ENCODE data around the gene RBM4B.

GRCh38 chr11:66708701-66709100 is 31.0 kb upstream of the RBM4B start:
- TF ChIP-seq ARNTL (CRISPR knock-in tag; IDR thresholded peaks at IDR 0.05; ENCODE audit: borderline replicate concordance, low read depth) (no peak), PATZ1 (CRISPR knock-in tag; IDR thresholded peaks at IDR 0.05; ENCODE audit: borderline replicate concordance) (no peak), ZFP3 (CRISPR knock-in tag; IDR thresholded peaks at IDR 0.05) (no peak), ZNF70 (CRISPR knock-in tag; IDR thresholded peaks at IDR 0.05) (no peak), BACH2 (CRISPR knock-in tag; IDR thresholded peaks at IDR 0.05; ENCODE audit: borderline replicate concordance) (no peak), CSDC2 (CRISPR knock-in tag; IDR thresholded peaks at IDR 0.05) (no peak), ESRRG (CRISPR knock-in tag; IDR thresholded peaks at IDR 0.05) (no peak)
- TF ChIP-seq, protein P1, sequence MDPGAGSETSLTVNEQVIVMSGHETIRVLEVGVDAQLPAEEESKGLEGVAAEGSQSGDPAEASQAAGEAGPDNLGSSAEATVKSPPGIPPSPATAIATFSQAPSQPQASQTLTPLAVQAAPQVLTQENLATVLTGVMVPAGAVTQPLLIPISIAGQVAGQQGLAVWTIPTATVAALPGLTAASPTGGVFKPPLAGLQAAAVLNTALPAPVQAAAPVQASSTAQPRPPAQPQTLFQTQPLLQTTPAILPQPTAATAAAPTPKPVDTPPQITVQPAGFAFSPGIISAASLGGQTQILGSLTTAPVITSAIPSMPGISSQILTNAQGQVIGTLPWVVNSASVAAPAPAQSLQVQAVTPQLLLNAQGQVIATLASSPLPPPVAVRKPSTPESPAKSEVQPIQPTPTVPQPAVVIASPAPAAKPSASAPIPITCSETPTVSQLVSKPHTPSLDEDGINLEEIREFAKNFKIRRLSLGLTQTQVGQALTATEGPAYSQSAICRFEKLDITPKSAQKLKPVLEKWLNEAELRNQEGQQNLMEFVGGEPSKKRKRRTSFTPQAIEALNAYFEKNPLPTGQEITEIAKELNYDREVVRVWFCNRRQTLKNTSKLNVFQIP (CRISPR knock-in tag; IDR thresholded peaks at IDR 0.05; ENCODE audit: borderline replicate concordance, low read depth), result no peak
- TF ChIP-seq, protein P2, sequence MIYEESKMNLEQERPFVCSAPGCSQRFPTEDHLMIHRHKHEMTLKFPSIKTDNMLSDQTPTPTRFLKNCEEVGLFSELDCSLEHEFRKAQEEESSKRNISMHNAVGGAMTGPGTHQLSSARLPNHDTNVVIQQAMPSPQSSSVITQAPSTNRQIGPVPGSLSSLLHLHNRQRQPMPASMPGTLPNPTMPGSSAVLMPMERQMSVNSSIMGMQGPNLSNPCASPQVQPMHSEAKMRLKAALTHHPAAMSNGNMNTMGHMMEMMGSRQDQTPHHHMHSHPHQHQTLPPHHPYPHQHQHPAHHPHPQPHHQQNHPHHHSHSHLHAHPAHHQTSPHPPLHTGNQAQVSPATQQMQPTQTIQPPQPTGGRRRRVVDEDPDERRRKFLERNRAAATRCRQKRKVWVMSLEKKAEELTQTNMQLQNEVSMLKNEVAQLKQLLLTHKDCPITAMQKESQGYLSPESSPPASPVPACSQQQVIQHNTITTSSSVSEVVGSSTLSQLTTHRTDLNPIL (CRISPR knock-in tag; IDR thresholded peaks at IDR 0.05; ENCODE audit: low read depth), result no peak

Measured in SK-N-SH treated with all-trans-retinoic acid at 6 μM for 48 hours (cell line).